GM12873 (cell line): ENCODE measurements around the gene PRR14L.

Experiments used
- TF ChIP-seq, protein P1 (sequence below): IDR thresholded peaks from 2 replicates; pipeline ENCODE4 v1.5.1; 2012; ENCODE audit warnings: low read depth, mild to moderate bottlenecking, moderate library complexity, low read length, control low read depth; ENCODE audit not compliant: insufficient read depth; ENCODE audit errors: missing control alignments

The PRR14L gene

DNA sequence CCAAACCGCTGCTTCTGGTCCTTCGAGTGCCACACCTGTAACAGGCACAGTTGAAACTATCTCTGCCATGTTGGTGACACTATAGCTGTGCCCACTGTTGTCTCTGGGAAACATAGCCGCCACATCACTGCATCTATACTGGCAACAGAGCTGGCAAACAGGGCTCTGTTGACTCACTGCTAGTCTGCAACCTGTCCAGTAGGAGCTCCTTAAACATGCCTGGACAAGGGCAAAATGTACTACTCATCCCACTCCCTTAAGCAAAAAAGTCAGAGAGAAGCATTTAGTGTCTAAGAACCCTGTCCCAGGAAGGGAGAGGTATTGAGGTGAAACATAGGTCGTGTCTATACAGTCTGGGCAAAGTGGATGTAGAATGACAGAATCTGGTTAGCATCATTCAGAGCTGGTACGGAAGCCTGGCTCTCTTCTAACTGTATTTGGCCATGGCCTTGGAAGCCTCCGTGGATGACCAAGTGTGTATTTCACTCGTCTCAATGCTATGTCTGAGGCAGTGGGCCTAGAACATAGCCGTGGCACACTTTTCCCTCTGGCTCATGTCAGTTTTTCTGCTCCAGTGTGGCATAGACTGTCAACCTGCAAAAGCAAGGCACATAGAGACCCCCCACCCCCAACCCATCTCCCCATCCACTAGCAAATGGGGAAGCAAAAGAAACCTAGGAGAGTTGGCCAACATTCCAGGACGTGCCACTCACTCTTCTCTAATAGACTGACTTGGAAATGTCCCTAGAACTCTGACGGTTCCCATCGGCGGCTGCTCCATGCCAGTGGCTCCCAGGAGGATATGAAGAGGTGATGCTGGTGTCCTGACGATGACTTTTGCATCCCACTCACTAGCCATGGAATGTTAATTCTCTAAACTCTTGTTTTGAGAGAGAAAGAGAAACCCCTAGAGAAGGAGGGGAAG lies 66.5 kb downstream of the PRR14L start:
- TF ChIP-seq, protein P1, sequence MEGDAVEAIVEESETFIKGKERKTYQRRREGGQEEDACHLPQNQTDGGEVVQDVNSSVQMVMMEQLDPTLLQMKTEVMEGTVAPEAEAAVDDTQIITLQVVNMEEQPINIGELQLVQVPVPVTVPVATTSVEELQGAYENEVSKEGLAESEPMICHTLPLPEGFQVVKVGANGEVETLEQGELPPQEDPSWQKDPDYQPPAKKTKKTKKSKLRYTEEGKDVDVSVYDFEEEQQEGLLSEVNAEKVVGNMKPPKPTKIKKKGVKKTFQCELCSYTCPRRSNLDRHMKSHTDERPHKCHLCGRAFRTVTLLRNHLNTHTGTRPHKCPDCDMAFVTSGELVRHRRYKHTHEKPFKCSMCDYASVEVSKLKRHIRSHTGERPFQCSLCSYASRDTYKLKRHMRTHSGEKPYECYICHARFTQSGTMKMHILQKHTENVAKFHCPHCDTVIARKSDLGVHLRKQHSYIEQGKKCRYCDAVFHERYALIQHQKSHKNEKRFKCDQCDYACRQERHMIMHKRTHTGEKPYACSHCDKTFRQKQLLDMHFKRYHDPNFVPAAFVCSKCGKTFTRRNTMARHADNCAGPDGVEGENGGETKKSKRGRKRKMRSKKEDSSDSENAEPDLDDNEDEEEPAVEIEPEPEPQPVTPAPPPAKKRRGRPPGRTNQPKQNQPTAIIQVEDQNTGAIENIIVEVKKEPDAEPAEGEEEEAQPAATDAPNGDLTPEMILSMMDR = no peak

DNA sequence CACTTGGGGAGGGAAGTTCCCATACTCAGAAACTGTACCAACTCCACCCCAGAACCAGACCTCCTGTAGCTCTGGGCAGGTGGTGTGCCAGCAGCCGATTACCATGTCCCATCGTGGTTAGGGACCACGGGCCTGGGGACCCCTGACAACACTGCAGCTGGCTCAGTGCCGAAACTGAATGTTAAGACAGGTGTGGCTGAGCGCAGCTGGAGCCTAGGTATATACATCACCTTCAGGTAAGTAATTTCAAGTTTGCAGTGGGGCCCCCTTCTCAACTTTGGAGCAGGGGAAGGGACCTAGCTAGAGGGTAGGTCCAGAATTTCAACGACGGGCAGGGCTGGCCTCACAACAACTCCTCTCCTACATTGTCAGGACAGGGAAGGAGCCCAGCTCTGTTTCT lies 67.2 kb downstream of the PRR14L start:
- TF ChIP-seq, protein P1 = no peak

- TF ChIP-seq, protein P1 = no peak
Observed at GRCh38 chr22:31681349-31682345, 68.3 kb downstream of the PRR14L start.

DNA sequence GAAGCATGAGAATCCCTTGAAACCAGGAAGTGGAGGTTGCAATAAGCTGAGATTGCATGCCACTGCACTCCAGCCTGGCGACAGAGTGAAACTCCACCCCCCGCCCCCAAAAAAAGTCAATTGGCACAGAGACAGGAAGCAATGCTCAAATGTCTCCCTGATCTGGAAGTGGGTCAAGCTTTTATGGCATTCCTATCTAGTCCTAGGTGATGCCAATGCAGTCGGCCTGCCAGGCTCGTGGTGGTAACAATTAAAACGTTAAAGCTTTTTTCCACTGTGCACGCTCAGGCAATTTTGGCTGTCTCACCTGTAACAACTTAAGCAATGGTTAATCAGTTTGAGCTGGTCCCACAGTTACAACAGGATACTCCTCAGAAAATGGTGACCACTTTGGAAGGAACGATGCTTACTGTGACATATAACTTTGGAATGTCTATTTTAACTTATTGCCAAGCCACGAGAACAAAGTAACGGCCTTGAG lies 69.0 kb downstream of the PRR14L start:
- TF ChIP-seq, protein P1 = no peak

DNA sequence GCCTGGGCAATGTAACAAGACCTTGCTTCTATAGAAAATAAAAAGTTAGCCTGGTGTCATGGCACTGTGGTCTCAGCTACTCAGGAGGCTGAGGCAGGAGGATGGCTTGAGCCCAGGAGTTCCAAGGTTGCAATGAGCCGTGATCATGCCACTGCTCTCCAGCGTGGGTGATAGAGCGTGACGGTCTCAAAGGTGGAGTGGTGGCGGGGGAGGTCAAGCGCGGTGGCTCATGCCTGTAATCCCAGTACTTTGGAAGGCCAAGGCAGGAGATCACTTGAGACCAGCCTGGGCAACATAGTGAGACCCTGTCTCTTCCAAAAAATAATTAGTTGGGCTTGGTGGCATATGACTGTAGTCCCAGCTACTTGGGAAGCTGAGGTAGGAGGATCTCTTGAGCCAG lies 71.2 kb downstream of the PRR14L start:
- TF ChIP-seq, protein P1 = no peak

DNA sequence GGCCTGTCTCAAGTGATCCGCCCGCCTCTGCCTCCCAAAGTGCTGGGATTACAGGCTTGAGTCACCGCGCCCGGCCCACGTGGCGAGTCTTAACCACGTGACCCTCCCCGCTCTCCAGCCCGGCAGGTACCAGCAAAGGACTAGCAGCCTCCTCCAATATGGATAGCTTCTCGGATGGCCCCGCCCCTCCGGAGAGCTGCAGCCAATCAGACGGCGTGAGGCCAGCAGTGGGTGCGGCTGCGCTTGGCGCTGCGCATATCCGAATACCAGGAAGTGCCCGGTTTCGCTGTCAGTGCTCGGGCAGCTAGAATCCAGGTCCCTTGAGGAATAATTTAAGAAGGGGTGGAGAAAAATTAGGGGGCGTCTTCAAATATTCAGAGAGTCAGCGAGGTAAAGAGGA lies 73.2 kb downstream of the PRR14L start:
- TF ChIP-seq, protein P1 = no peak

GRCh38 chr22:31662668-31663037 lies 87.3 kb downstream of the PRR14L start:
- TF ChIP-seq, protein P1 = no peak
